ENCODE data around the gene FAM20A. TPM values are rescaled to one million over a fixed set of nuclear protein-coding genes. Genes with fewer than 3 reads are reported as not detected.

Gene FAM20A
- total RNA-seq, 2 donors from 2014 or later = 2.5 to 4.4 TPM

DNA sequence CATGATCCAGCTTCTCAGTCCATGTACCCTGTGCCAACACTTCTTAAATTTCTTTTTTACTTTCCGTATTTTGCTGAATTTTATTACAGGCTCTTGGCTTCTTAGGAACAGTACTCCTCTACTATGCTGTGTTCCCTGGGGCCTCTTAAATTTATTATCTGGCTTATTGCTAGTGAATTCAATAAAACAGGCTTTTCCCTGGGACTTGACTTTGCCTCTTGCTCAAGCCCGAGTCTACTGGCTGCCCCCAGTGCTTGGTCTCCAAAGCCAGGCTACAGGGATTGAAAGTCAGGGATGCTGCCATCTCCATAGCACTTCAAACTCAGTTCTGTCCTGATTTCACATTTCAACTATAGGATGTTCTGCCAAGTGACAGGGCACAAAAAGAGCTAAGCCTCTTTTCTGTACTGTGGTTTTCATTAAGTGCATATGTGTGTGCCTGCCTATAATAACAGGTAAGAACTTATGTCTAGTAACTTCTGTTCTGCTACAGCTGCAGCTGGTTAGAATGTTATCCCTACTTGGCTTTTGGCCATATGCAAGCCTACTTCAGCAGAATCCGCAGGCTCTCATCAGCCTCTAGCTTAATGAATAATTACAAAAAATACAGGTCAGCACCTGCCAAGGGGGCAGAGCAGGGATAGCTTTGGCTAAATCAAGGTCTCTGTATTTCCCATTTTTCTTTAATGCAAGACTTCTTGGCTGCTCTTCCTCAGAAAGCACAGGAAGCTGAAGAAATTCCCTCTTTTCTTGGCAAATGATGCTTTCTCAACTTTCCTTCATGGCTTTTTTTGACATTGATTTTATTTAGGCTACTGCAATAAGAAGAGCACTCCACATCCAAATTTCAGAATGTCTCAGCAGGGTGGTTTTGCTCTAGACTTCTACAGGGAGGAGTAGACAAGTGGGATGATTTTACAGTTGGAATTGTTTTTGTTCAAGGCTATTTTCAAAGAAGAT is 8.2 kb downstream of the FAM20A start:
- Histone ChIP-seq H3K4me3 (no peak overlapping the region), H3K27ac (no peak overlapping the region), H3K4me1 (peaks cover 0 to 14% of the 10 kb centered on the region in 2 donors), H3K36me3 (no peaks in the 10 kb centered on the region), H3K27me3 (no peaks in the 10 kb centered on the region), H3K9me3 (no peaks in the 10 kb centered on the region)
- TF ChIP-seq, protein P1, sequence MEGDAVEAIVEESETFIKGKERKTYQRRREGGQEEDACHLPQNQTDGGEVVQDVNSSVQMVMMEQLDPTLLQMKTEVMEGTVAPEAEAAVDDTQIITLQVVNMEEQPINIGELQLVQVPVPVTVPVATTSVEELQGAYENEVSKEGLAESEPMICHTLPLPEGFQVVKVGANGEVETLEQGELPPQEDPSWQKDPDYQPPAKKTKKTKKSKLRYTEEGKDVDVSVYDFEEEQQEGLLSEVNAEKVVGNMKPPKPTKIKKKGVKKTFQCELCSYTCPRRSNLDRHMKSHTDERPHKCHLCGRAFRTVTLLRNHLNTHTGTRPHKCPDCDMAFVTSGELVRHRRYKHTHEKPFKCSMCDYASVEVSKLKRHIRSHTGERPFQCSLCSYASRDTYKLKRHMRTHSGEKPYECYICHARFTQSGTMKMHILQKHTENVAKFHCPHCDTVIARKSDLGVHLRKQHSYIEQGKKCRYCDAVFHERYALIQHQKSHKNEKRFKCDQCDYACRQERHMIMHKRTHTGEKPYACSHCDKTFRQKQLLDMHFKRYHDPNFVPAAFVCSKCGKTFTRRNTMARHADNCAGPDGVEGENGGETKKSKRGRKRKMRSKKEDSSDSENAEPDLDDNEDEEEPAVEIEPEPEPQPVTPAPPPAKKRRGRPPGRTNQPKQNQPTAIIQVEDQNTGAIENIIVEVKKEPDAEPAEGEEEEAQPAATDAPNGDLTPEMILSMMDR (IDR thresholded peaks at IDR 0.05) = no peak
- DNase-seq (ENCODE audit: low spot score) = no peak

DNA sequence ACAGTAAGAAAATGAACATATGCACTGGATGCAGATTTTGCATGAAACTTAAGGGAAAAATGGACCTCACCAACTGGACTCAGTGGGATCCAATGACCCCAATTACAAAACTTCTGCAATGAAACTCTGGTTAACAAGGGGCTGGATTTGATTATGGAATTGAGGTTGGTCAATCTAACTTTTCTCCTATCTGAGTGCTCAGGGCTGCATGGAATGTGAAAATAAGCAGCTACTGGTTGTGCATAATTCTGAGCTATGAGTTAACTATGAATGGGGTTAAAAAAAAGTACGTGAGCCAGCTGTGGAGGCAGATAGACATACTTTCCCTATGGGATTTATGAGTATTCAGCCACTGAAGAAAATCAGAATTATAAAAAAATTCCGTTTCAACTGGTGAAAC is 9.2 kb downstream of the FAM20A start:
- H3K4me1 ChIP-seq = peaks cover 0 to 14% of the 10 kb centered on the region in 2 donors

DNA sequence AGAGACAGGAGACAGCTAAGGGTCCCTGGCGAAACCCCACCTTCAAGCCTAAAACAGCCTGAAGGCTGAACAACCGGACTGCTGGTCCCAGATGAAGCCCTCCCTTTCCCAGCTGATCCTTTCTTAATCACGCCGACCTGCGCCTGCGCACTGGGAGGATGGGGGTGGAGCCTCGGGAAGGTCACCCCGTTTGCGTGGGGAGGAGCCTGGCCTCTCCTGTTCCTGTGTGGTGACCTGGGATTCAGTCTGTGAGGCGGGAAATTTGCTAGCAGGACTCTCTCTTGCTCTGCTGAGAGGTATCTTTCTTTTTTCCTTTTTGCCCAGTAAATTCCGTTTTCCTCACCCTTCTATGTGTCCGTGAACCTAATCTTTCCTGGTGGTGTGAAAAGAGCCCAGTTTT is 9.6 kb downstream of the FAM20A start:
- TF ChIP-seq, protein P1 (IDR thresholded peaks at IDR 0.05) = no peak
- no peak overlapping the region for H3K4me3 ChIP-seq
- no peaks in the 10 kb centered on the region for H3K9me3 ChIP-seq
- no peak for DNase-seq (ENCODE audit: low spot score)
- H3K4me1 ChIP-seq = peaks cover 0 to 11% of the 10 kb centered on the region in 2 donors
- H3K27me3 ChIP-seq = no peaks in the 10 kb centered on the region
- H3K27ac ChIP-seq = no peak overlapping the region
- no peaks in the 10 kb centered on the region for H3K36me3 ChIP-seq

More for the DNA sequence above, 9.2 kb downstream of the FAM20A start:
- Histone ChIP-seq H3K4me3 (no peak overlapping the region), H3K27me3 (no peaks in the 10 kb centered on the region), H3K9me3 (no peaks in the 10 kb centered on the region), H3K36me3 (no peaks in the 10 kb centered on the region), H3K27ac (no peak overlapping the region)
- no peak for DNase-seq (ENCODE audit: low spot score)
- TF ChIP-seq, protein P1 (IDR thresholded peaks at IDR 0.05) = no peak

DNA sequence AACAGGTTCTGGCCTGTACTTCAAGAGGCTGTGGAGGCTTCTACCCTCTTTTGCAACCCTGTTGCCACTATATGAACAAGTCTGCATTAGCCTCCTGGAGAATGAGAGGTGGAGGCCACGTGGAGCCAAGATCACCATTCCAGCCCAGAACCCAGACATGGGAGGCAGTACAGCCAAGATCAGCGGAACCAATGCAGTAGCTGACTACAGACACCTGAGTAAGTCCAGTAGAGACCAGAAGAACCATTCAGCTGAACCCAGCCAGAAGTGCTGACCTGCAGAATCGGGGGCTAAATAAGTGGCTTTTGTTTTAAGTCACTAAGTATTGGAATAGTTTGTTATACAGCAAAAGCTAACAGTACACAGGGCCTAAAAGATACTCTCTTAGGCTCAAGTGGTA is 12.1 kb downstream of the FAM20A start:
- H3K27ac ChIP-seq = no peak overlapping the region
- peaks cover 0 to 6% of the 10 kb centered on the region in 2 donors for H3K4me1 ChIP-seq
- no peaks in the 10 kb centered on the region for H3K27me3 ChIP-seq
- no peaks in the 10 kb centered on the region for H3K36me3 ChIP-seq
- TF ChIP-seq, protein P1 (IDR thresholded peaks at IDR 0.05) = no peak
- H3K4me3 ChIP-seq = no peak overlapping the region
- no peak for DNase-seq (ENCODE audit: low spot score)
- H3K9me3 ChIP-seq = no peaks in the 10 kb centered on the region

DNA sequence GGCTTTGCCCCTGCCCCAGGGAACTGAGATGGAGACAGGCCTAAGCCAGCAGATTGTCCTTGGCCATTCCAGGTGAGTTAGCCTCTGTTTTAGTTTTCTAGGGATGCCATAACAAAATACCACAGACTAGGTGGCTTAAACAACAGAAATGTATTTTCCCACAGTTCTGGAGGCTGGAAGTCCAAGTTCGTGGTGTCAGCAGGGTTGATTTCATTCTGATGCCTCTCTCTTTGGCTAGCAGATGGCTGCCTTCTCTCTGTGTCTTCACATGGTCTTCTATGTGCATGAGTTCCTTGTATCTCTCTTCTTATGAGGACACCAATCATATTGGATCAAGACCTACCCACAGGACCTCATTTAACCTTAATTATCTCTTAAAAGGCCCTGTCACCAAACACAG is 12.8 kb downstream of the FAM20A start:
- Histone ChIP-seq H3K36me3 (no peaks in the 10 kb centered on the region), H3K4me3 (no peak overlapping the region), H3K4me1 (peaks cover 0 to 6% of the 10 kb centered on the region in 2 donors), H3K9me3 (no peaks in the 10 kb centered on the region), H3K27me3 (no peaks in the 10 kb centered on the region), H3K27ac (no peak overlapping the region)
- no peak for DNase-seq (ENCODE audit: low spot score)
- TF ChIP-seq, protein P1 (IDR thresholded peaks at IDR 0.05) = no peak

Measured in right atrium auricular region (tissue), 2 donors.